TTC549 (cell line): ENCODE data around the gene ARHGAP45.
A peak's percentile ranks its signal among the peaks of the same experiment; 100 is the strongest.

Experiments
- FAIRE-seq: peaks from 2 replicates; lab custom pipeline; 2012; peaks lifted over from hg19 to GRCh38; lab: Jason Lieb, UNC

The ARHGAP45 gene

DNA sequence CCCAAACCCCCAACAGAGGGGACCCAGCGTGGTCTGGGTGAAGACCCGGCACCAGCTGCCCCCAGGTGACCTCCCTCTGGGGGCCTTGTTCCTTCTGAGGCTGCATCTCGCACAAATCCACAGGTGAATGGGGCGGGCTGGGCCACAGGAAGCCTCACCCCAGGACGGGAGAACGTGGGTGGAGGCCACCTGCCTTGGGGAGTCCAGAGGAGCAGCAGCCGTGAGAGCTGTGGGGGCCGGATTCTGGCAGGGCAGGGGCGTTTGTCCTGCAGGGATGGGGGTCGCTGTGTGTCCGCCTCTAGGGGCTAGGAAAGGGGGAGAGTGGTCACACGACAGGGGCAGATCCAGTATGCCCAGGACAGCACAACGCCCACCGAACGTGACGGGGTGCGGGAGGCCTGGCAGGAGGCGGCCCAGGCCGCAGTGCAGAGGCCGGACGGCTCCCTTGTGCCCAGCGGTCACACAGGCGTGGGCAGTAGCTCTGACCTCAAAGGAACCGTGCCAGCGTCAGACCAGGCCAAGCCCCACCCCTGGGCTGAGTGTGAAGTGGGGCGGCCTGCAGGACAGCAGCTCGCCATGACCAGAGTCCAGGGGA is 21.5 kb downstream of the ARHGAP45 start:
- FAIRE-seq, result no peak

DNA sequence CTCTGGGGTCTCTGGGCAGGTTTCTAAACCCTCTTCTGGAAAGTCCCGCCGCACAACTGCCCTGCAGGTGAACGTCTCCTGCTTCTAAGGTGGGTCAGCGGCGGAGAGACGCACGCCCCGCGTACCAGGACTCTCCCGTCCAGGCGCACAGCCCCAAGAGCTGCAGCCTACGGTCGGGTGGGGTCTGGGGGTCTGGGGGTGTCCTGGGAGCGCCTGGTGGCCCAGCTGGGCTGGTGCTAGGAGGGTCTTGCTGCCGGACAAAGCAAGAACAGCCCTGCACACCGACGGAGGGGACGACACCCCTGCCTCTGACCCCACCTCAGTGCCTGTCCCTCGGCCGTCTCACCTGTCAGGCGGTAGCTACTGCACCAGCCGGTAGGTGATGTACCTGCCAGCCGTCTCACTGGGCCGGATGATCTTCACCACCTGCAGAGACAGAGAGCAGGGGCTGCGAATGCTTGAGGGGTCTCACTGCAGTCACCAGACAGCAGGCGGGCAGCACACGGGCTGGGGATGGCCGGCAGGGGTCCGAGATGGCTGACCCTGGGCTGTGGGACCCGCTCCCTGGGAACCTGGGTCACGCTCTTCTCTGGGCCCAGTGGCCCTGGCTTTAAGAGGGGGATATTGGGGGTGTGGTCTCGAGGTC is 22.3 kb downstream of the ARHGAP45 start:
- FAIRE-seq, result no peak

DNA sequence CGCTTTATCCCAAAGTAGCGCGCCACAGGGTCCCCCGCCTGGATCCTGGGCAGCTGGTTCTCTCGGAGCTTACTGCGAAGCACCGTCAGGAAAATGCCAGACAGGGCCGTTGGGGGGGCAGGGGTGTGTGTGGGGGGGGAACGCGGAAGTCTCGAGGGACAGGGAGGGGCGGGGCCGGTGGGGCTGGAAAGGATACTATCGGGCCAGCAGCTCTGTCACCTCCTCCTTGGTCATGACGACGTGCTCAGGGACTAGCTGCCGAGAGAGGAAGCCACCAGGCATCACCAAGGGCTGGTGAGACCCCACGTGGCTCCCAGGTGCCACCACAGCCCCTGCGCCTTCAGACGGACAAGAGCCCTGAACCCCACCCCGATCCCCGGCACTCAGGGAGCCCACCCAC is 22.9 kb downstream of the ARHGAP45 start:
- no peak for FAIRE-seq

DNA sequence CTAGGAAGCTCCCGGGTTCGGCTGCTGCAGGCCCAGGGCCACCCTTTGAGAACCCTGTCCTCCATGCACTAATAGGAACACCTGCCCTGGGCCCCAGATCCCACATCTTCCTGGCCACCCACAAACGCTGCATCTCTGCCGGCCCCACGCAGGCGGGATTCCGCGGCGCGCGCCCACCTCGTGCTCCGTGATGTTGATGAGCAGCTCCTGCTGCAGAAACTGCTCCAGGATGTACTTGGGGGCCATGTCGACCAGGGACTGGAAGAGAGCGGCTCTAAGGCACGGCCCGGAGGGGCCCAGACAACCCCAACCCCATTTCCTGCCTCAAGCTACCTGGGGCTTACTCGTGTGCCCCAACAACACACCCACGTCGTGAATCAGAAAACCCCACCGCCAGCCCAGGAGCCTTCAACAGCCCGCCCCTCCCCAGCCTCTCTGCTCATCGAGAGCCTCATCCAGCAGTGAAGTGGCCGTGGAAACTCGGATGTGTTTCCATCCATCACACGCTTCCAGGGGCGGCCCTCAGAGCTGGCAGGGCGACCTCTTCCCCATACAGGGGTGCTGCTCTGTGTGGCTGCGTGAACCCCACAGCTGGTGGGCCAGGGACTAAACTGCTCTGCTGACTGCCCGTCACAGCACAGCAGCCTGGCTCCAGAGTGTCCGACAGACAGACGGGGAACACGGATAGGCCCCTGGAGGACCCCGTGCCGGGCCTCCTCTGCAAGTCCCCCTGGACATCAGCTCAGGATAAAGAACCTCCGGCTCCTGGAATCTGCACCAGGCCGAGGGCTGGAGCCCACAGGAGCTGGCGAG is 24.0 kb downstream of the ARHGAP45 start:
- no peak for FAIRE-seq

DNA sequence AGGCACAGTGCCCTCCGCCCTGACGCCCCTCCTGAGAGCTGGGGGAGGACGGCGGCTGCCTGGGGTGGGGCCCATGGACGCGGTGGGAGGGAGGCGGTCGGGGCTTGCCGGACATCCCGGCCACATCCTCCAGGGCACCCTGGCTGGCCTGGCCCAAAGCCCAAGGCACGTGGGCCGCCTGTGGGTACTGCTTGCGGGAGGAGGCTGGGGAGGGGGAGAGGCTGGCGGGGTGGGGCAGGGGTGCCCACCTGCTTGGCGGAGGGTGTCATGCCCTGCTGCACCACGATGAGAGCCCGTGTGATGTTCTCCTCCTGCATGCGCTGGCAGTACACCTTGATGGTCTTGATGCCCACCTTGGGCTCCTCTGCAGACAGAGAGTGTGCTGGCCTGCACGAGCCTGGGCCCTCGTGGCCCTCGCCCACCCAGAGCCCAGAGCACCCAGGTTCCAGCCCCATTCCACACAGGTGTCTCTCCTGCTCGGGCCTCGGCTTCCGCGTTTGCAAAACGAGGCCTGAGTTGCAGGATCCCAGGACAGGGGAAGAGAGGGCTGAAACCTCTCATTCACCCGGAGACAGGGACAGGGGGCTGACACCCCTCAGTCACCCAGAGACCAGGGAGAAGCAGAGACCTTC is 24.7 kb downstream of the ARHGAP45 start:
- no peak for FAIRE-seq

DNA sequence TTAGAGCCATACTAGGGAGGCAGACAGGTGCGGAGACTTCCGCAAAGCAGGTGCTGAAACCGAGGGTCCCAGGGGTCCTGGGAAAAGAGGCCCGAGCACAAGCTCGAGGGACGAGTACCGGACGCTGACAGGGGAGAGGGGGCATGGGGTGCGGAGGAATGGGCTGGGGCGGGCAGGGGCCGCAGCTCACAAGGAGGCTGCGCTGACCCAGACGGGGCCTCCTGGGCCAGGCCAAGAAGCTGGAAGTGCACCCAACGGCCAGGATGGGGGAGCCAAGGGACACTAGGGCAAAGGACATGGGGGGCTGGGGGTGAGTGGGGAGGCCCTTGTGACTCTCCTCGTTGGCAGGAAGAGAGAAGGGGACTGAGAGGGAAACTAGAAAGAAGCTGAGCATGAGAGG is 26.4 kb downstream of the ARHGAP45 start:
- no peak for FAIRE-seq

DNA sequence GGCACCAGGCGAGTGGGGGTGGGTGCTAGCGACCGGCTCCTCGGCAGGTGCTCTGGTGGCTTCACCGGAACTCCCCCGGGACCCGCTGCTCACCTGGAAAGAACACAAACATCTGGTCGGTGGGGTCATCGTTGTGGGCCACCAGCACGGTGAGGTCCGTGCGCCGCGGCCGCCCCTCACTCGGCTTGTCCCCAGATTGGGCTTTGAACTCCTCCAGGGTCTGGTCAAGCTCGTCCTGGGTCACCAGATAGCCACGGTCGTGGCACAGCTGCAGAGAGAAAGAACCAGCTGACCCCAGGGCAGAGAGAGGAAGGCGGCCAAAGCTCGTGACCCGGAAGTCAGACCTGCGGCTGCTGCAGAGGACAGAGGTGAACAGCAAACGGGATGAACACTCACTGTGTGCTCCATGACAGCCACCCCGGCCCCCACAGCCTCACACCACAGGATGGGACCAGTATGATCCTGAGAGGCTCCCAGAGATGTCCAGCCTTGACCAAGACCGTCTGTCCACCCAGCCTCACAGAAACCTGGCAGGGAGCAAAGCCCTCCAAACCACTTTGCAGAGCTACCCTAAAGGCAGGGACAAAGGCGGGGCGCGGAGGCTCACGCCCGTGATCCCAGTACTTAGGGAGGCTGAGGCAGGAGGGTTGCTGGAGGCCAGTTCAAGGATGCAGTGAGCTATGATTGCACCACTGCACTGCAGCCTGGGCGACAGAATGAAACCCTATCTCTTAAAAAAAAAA is 27.0 kb downstream of the ARHGAP45 start:
- no peak for FAIRE-seq

DNA sequence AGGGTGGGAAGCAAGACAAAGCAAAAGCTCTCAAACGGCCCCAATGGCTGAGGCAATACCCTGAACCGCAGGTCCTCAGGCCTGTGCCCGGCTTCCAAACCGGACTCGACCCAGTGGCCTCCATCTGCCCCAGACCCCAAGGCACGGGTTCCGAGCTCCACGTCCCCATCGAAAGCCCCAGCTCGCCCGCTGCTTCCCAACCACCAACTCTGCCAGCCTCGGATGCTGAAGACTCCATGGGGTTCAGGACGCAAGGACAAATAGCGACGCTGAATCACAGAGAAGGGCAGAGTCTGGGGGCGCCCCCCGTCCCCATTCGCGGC is 27.6 kb downstream of the ARHGAP45 start:
- no peak for FAIRE-seq

DNA sequence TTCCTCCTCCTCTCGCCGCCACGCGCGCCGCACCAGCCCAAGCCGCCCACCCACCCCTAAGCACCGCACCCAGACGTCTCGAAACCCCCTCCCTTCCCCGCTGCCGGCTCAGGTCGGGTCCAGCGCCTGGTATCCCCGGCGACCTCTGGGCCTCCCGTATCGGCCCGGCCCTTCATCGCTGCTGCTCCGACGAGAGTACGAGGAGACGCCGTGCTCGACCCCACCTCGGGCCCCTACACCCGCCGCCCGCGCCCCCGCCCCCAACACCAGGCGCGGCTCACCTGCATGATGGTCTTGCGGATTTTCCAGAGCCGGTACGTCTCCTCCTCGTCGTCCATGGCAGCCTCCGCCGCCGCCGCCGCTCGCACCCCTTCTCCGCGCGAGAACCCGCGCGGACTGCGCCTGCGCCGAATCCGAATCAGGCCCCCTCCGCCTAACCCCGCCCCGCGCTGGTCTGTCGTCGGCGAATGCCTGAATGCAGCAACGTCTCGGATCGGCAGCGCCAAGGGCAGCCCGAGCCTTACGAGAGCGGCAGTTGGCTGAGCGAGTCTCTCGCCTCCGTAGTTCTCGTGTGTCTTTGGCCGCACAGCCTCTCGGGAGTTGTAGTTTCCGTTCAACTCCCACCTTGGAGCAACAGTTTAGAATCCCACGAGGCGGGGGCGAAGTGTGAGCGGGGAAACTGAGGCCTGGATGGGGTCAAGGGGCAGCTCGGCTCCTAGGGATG is 28.2 kb downstream of the ARHGAP45 start, which contains the start of gene POLR2E:
POLR2E (minus strand) TSS at position 398 of the 724 bp plus-strand sequence; CDS start at position 338, 60 bp downstream.
- peak; percentile 87 for FAIRE-seq

DNA sequence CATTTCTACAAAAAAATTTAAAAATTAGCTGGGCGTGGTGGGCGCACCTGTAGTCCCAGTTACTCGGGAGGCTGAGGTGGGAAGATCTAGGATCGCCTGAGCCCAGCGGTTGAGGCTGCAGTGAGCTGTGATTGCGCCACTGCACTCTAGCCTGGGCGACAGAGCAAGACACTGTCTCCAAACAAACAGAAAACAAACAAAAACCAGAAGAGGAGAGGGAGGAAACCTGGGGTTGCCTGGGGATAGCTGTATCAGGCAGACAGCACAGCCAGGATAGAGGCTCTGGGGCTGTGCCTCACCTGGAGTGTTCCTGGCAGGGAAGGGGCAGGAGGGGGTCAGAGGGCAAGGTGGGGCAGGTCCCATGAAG is 30.8 kb downstream of the ARHGAP45 start:
- FAIRE-seq, result no peak

DNA sequence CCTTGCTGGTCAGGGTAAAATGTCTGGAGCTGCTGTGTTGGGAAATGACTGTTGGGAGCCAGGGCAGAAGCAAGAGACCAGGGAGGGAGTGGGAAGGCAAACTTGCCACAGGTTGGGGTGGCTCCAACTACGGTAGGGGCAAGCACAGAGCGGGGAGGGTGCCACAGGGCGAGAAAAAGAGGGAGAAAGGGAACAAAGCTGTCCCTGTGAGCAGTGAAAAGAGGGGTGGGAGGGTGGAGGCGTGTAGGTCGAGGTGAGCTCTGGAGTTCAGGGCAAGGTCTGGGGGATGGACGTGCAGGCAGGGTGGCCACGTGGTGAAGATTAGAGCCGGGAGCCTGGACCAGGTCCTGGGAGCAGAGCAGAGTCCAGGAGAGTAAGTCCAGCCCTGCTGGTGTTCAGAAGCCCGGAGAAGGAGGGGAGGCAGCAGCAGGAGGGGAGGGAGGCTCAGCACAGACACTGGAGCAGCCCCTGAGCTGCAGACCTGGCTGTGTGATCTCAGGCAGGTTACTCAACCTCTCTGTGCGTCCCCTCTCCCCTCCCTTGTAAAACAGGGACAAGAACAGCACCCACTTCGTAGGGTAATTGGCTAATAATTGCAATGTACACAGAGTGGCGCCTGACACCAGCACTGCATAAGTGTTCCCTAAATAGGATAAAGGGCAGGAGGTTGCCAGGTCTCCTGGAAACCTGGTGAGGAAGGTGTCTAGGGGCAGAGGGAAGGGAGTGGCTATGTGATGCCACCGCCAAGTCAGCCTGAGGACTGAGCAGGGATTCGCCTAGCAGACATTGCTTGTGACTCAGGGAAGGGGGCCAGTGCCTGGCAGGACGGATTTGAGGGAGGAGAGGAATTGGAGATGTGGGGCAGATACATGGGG is 31.4 kb downstream of the ARHGAP45 start:
- FAIRE-seq, result no peak

DNA sequence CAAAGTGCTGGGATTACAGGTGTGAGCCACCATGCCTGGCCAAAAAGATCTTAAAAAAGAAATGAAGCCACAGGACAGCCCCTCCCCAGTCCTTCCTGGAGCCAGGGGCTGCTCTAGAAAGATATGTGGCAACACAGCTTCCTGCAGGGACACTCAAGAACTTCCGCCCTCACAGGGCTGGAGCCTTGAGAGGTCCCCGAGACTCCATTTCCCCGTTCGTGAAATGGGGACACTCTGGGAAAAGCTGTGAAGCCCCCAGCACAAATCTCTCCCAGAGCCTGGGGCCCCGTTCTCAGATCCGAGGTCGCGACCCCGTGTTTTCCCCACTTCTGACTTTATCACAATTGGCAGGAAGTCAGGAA is 34.4 kb downstream of the ARHGAP45 start:
- no peak for FAIRE-seq

DNA sequence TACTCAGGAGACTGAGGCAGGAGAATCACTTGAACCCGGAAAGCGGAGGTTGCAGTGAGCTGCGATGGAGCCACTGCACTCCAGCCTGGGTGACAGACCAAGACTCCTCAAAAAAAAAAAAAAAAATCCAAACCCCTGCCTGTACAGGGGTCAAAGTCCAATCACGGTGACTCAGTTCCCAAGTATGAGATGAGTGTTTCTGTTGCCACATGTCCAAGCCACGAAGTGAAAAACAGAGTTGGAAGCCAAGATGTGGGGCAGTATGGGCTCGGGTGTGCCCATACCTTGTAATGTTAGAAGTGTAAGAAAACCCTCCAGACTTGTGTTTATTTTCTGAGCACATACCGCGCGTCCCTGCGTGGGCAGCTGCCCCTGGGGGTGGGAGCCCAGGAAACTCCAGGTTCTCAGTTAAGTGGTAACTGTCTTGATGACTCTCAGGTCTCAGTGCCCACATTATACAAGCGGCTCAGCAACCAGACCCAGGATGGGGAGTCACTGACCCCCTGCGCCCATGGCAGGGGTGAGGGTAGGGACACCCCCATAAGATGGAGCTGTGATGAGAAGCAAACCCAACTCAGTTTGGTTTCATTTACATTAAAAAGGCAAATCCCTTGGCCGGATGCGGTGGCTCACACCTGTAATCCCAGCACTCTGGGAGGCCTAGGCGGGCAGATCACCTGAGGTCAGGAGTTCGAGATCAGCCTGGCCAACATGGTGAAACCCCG is 35.6 kb downstream of the ARHGAP45 start:
- FAIRE-seq, result no peak

DNA sequence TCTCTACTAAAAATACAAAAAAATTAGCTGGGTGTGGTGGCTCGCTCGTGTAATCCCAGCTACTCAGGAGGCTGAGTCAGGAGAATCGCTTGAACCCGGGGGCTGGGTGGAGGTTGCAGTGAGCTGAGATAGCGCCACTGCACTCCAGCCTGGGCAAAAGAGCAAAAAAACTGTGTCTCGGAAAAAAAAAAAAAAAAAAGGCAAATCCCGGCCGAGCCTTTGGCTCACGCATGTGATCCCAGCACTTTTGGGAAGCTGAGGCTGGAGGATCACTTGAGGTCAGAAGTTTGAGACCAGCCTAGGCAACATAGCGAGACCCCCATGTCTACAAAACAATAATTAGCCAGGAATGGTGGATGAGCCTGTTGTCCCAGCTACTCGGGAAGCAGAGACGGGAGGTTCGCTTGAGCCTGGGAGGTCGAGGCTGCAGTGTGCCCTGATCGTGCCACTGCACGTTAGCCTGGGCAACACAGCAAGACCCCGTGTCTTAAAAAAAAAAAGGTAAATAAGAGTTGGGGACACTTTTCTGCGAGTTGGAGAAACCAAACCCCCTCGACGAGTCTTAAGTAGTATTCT is 36.3 kb downstream of the ARHGAP45 start:
- FAIRE-seq, result no peak

DNA sequence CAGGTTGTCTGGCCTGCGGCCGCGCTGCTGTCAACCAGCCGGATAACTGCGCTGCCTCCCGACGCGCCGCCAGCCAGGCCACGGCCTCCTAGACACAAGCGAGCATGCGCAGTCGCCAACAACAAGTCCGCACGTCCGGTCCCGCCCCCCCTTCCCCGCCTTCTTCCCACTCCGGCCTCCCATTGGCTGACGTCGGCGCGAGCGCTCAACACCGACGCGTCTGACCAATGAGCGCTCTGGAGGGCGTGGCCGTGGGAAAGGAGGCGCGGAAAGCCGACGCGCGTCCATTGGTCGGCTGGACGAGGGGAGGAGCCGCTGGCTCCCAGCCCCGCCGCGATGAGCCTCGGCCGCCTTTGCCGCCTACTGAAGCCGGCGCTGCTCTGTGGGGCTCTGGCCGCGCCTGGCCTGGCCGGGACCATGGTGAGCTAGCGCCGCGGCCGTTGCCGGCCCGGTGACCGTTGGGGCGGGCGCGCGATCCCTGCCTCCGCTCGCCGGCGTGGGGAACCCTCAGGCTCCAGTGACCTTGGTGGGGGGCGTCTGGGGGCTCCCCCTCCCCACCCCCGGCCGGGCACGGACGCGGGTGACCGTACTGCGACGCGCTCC is 36.8 kb downstream of the ARHGAP45 start, which contains the start of gene GPX4:
GPX4 (plus strand) TSS at position 287 of the 603 bp plus-strand sequence; CDS start at position 337, 50 bp downstream.
- FAIRE-seq, result peak; percentile 92

DNA sequence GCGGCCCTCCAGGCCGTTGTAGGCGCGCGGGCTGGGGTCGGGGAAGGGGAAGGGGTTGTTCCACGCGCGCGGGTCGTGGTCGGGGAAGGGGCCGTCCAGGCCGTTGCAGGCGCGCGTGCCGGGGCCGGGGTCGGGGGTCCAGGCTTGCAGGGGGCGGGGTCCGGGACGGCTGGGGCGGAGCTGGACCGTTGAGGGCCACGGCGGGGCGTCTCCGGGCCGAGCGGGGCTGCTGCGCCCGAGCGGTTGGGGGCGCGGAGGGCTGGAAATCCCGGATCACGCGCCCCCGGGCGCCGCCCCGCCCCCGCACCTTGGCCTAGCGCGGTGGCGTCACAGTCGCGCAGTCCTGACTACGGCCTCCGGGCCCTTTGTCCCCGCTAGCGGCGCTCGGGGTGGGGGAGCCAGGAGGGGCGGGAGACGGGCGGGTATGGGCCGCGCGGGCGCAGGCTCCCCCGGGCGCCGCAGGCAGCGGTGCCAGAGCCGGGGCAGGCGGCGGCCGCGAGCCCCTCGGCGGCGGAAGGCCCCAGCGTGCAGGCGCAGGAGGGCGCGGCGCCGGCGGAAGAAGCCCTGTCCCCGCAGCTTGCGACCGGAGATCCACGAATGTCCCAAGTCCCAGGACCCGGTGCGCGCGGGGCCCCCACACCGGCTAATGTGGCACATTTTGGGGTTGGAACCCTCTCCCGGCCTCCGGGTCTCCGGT is 37.5 kb downstream of the ARHGAP45 start:
- FAIRE-seq, result no peak

DNA sequence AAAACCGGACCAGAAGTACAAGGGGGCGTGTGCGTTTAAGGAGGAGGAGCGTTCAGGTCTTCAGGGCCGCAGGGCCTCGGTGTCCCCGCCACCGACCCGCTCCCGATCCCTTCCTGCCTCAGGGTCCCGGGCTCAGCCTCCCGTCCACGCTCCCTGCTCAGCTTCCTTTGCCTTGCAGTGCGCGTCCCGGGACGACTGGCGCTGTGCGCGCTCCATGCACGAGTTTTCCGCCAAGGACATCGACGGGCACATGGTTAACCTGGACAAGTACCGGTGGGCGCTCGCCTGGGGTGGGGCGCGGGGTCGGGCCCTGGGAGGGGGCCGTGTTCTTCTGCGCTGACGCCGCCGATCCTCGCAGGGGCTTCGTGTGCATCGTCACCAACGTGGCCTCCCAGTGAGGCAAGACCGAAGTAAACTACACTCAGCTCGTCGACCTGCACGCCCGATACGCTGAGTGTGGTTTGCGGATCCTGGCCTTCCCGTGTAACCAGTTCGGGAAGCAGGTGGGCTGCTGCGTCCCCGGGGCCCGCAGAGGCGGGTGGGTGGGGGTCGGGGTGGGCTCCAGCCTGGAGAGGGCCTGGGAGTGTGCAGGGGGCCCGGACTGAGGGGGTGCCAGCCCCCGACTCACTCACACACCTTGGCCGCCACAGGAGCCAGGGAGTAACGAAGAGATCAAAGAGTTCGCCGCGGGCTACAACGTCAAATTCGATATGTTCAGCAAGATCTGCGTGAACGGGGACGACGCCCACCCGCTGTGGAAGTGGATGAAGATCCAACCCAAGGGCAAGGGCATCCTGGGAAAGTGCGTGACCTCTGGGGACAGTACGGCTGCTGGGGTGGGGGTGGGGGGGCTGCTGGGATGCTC is 38.3 kb downstream of the ARHGAP45 start:
- no peak for FAIRE-seq
